ENCODE data around the gene MAD1L1.
"Not testable (repeated sequence)": the region's sequence is repeated elsewhere in the genome, so short reads cannot be mapped to it uniquely, and the experiment has no call there.

MAD1L1 gene

GRCh38 chr7:2080477-2080876 lies 152.3 kb downstream of the MAD1L1 start:
- DNase-seq: no peak

- DNase-seq: no peak
Observed at GRCh38 chr7:2080060-2080387, 152.7 kb downstream of the MAD1L1 start.

GRCh38 chr7:2079332-2080059 lies 153.2 kb downstream of the MAD1L1 start:
- DNase-seq: no peak

- DNase-seq: no peak
Observed at GRCh38 chr7:2078899-2079298, 153.8 kb downstream of the MAD1L1 start.

GRCh38 chr7:2076649-2077064 lies 156.1 kb downstream of the MAD1L1 start:
- DNase-seq: no peak

GRCh38 chr7:2075811-2076210 lies 156.9 kb downstream of the MAD1L1 start:
- DNase-seq: no peak

GRCh38 chr7:2074691-2075090 lies 158.1 kb downstream of the MAD1L1 start:
- no peak for DNase-seq

GRCh38 chr7:2072798-2073197 lies 159.9 kb downstream of the MAD1L1 start:
- no peak for DNase-seq

- no peak for DNase-seq
Observed at GRCh38 chr7:2072042-2072441, 160.7 kb downstream of the MAD1L1 start.

GRCh38 chr7:2071133-2071832 lies 161.5 kb downstream of the MAD1L1 start:
- no peak for DNase-seq

GRCh38 chr7:2070151-2070763 lies 162.5 kb downstream of the MAD1L1 start:
- DNase-seq: no peak

- no peak for DNase-seq
Observed at GRCh38 chr7:2069472-2069860, 163.3 kb downstream of the MAD1L1 start.

GRCh38 chr7:2068693-2069471 lies 163.9 kb downstream of the MAD1L1 start:
- no peak for DNase-seq

GRCh38 chr7:2066251-2066919 lies 166.4 kb downstream of the MAD1L1 start:
- DNase-seq: no peak

- DNase-seq: no peak
Observed at GRCh38 chr7:2065528-2065927, 167.2 kb downstream of the MAD1L1 start.

GRCh38 chr7:2063563-2064260 lies 169.0 kb downstream of the MAD1L1 start:
- no peak for DNase-seq

- no peak for DNase-seq
Observed at GRCh38 chr7:2062648-2063047, 170.1 kb downstream of the MAD1L1 start.

- DNase-seq: no peak
Observed at GRCh38 chr7:2060701-2061100, 172.0 kb downstream of the MAD1L1 start.

- DNase-seq: no peak
Observed at GRCh38 chr7:2059964-2060700, 172.6 kb downstream of the MAD1L1 start.

GRCh38 chr7:2058246-2058645 lies 174.5 kb downstream of the MAD1L1 start:
- not testable (repeated sequence) for DNase-seq

GRCh38 chr7:2055956-2056355 lies 176.8 kb downstream of the MAD1L1 start:
- no peak for DNase-seq

GRCh38 chr7:2054927-2055326 lies 177.8 kb downstream of the MAD1L1 start:
- no peak for DNase-seq

Measured in GDM1 (cell line).